Measurements from ENCODE around the gene ZC3H13. TPM values are rescaled to one million over a fixed set of nuclear protein-coding genes. Genes with fewer than 3 reads are reported as not detected.

Gene ZC3H13
- total RNA-seq, 1 experiment from 2014 or later = 378 TPM

DNA sequence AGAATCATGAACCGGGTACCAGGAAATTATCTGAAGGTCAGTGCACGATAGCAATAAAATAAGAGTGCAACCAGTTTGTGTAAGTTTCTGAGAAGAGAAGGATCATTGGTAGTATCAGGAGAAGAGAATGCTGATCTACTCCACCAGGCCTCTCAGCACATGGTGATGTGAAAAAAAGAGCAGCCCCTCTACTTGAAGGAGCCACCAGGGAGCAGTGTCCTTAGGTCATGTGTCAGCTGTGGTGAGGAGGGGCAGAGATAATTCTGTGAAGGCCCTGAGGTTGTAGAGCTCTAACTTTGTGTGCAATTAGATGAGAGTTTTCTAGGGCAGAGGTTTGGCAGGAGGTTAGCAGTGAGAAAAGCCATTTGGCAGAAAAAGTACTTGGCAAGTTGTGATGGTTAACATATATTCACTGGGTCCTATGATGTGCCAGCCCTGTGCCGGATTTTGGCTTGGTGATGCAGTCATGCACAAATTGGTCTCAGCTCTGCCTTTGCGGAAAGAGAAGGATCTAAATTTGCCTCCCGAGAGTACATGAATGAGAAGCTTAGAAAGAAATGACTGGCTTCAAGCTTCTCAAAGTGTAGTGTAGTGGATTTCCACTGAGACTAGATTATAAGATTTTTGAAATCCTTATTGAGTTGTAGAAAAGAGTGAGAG lies 19.2 kb upstream of the ZC3H13 start:
- Histone ChIP-seq H3K27me3 (replicated peaks; ENCODE audit: insufficient read depth, low read depth, low read length, poor library complexity) (no peaks in the 10 kb centered on the region), H3K36me3 (ENCODE audit: insufficient read depth, low read length, poor library complexity, severe bottlenecking) (no peaks in the 10 kb centered on the region), H3K4me3 (ENCODE audit: low read depth, low read length, poor library complexity, severe bottlenecking) (no peak overlapping the region), H3K27ac (ENCODE audit: low read depth, low read length, poor library complexity, severe bottlenecking) (no peak overlapping the region), H3K4me1 (ENCODE audit: insufficient read depth, low read length, poor library complexity, severe bottlenecking) (no peaks in the 10 kb centered on the region), H3K9me3 (ENCODE audit: low read depth, low read length, poor library complexity, severe bottlenecking) (peaks cover 8% of the 10 kb centered on the region)
- TF ChIP-seq EZH2 (IDR thresholded peaks at IDR 0.05; ENCODE audit: borderline replicate concordance, low read depth, low read length, poor library complexity, severe bottlenecking) (no peak), CTCF (conservative IDR thresholded peaks at IDR 0.05; ENCODE audit: low read depth, low read length) (0 out of 2 replicates have a peak, but pooled peaks have one; percentile 14)
- intact Hi-C loops (cut with micrococcal nuclease; ENCODE audit: unreplicated experiment) = no loop called here
- DNase-seq (ENCODE audit: low spot score) = no peak
- POLR2A ChIA-PET (ENCODE audit: low non-redundant PET) = no interaction called here
- CTCF ChIA-PET = interaction anchor here (0.8 kb wide), 1 partner anchor 55 kb away, joined by 3 read pairs; no protein-coding TSS in a partner anchor
- BruUV-seq (replicated peaks) = no TSS peak

DNA sequence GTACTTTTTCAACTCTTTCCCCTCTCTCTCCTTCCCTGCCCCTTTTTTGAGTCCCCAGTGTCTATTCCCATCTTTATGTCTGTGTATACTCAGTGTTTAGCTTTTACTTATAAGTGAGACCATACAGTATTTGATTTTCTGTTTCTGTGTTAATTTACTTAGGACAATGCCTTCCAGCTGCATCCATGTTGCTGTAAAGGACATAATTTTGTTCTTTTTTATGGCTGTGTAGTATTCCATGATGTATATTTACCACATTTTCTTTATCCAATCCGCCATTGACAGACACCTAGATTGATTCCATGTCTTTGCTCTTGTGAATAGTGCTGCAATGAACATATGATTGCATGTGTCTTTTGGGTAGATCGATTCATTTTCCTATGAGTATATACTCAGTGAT lies 10.7 kb upstream of the ZC3H13 start:
- no peak for DNase-seq (ENCODE audit: low spot score)
- intact Hi-C loops (cut with micrococcal nuclease; ENCODE audit: unreplicated experiment) = no loop called here
- no peak overlapping the region for H3K27ac ChIP-seq (ENCODE audit: low read depth, low read length, poor library complexity, severe bottlenecking)
- H3K36me3 ChIP-seq (ENCODE audit: insufficient read depth, low read length, poor library complexity, severe bottlenecking) = peaks cover 5% of the 10 kb centered on the region
- ChIA-PET CTCF (no interaction called here), POLR2A (ENCODE audit: low non-redundant PET) (no interaction called here)
- TF ChIP-seq EZH2 (IDR thresholded peaks at IDR 0.05; ENCODE audit: borderline replicate concordance, low read depth, low read length, poor library complexity, severe bottlenecking) (no peak), CTCF (conservative IDR thresholded peaks at IDR 0.05; ENCODE audit: low read depth, low read length) (no peak)
- H3K4me3 ChIP-seq (ENCODE audit: low read depth, low read length, poor library complexity, severe bottlenecking) = no peak overlapping the region
- no peaks in the 10 kb centered on the region for H3K27me3 ChIP-seq (replicated peaks; ENCODE audit: insufficient read depth, low read depth, low read length, poor library complexity)
- no TSS peak for BruUV-seq (replicated peaks)
- H3K4me1 ChIP-seq (ENCODE audit: insufficient read depth, low read length, poor library complexity, severe bottlenecking) = peaks cover 13% of the 10 kb centered on the region
- peaks cover 4% of the 10 kb centered on the region for H3K9me3 ChIP-seq (ENCODE audit: low read depth, low read length, poor library complexity, severe bottlenecking)

DNA sequence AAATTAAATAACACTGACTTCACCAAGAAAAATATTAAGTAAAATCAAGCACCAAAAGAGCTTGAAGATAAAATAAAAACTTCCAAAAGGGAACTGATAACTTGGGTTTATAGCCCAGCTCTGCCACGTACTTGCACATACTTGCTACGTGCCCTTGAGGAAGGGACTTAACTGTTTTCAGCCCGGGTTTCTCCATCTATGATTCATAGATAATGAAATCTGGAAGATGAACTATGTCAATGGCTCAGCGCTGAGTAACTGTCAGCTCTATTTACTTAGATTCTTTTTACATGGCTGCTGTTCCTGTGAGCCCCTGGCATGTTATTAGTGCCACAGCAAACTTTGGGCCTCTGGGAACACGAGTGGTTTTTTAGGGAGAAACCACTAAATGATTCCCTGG lies 9.6 kb upstream of the ZC3H13 start:
- POLR2A ChIA-PET (ENCODE audit: low non-redundant PET) = interaction anchor here (0.8 kb wide), 1 partner anchor 47 kb away, joined by 3 read pairs; no protein-coding TSS in a partner anchor
- Histone ChIP-seq H3K27me3 (replicated peaks; ENCODE audit: insufficient read depth, low read depth, low read length, poor library complexity) (no peaks in the 10 kb centered on the region), H3K27ac (ENCODE audit: low read depth, low read length, poor library complexity, severe bottlenecking) (peak overlapping the region; percentile 66), H3K4me3 (ENCODE audit: low read depth, low read length, poor library complexity, severe bottlenecking) (no peak overlapping the region), H3K36me3 (ENCODE audit: insufficient read depth, low read length, poor library complexity, severe bottlenecking) (peaks cover 5% of the 10 kb centered on the region), H3K9me3 (ENCODE audit: low read depth, low read length, poor library complexity, severe bottlenecking) (peaks cover 4% of the 10 kb centered on the region), H3K4me1 (ENCODE audit: insufficient read depth, low read length, poor library complexity, severe bottlenecking) (peaks cover 24% of the 10 kb centered on the region)
- TF ChIP-seq CTCF (conservative IDR thresholded peaks at IDR 0.05; ENCODE audit: low read depth, low read length) = no peak
- no peak for TF ChIP-seq EZH2 (IDR thresholded peaks at IDR 0.05; ENCODE audit: borderline replicate concordance, low read depth, low read length, poor library complexity, severe bottlenecking)
- intact Hi-C loops (cut with micrococcal nuclease; ENCODE audit: unreplicated experiment) = no loop called here
- CTCF ChIA-PET = no interaction called here
- no peak for DNase-seq (ENCODE audit: low spot score)
- BruUV-seq (replicated peaks) = no TSS peak

Data from A673 (cell line).